GM23338 (cell line): ENCODE data around the gene DLGAP4.

Experiments
- CREB1 ChIP-seq: fragments of 250-450 bp; sonication (Bioruptor Pico); IDR thresholded peaks from 2 replicates; pipeline ENCODE4 v1.5.0; 2020; ENCODE audit warnings: low read depth, mild to moderate bottlenecking, moderate library complexity
- EZH2 ChIP-seq: fragments of 200-600 bp; sonication (generic); IDR thresholded peaks from one replicate; pipeline ENCODE4 v1.8.0; 2017; ENCODE audit warnings: antibody characterized with exemption, mild to moderate bottlenecking, low read depth; ENCODE audit not compliant: unreplicated experiment
- EZH2phosphoT487 ChIP-seq: fragments of 200-600 bp; sonication (generic); IDR thresholded peaks from one replicate; pipeline ENCODE4 v1.8.1; 2018; ENCODE audit warnings: antibody characterized with exemption; ENCODE audit not compliant: unreplicated experiment
- NANOG ChIP-seq: IDR thresholded peaks from 2 replicates; pipeline ENCODE4 v1.6.1; 2016; ENCODE audit warnings: antibody characterized with exemption, borderline replicate concordance
- POLR2AphosphoS5 ChIP-seq: IDR thresholded peaks from 2 replicates; pipeline ENCODE4 v1.6.1; 2016; ENCODE audit warnings: antibody characterized with exemption, low read depth
- ZNF114 ChIP-seq: fragments of 250-450 bp; sonication (Bioruptor Pico); IDR thresholded peaks from 2 replicates; pipeline ENCODE4 v1.5.0; 2020; ENCODE audit warnings: mild to moderate bottlenecking, moderate library complexity
- TF ChIP-seq, protein P1 (sequence below), 2 experiments: fragments of 200-600 bp in 1 of 2; sonication (generic) in 1 of 2; conservative IDR thresholded peaks; 2 replicates each; pipeline versions ENCODE4 v1.5.1 to v1.6.1; 2016 to 2017; ENCODE audit warnings: antibody characterized with exemption in 2 of 2, low read depth in 2 of 2, mild to moderate bottlenecking in 2 of 2, moderate library complexity in 1 of 2
- TF ChIP-seq, protein P2 (sequence below): IDR thresholded peaks from one replicate; pipeline ENCODE4 v1.6.1; 2018; ENCODE audit warnings: antibody characterized with exemption; ENCODE audit not compliant: unreplicated experiment
- TF ChIP-seq, protein P3 (sequence below): fragments of 250-450 bp; sonication (Bioruptor Pico); IDR thresholded peaks from 2 replicates; pipeline ENCODE4 v1.5.0; 2020; ENCODE audit warnings: mild to moderate bottlenecking, moderate library complexity

DNA sequence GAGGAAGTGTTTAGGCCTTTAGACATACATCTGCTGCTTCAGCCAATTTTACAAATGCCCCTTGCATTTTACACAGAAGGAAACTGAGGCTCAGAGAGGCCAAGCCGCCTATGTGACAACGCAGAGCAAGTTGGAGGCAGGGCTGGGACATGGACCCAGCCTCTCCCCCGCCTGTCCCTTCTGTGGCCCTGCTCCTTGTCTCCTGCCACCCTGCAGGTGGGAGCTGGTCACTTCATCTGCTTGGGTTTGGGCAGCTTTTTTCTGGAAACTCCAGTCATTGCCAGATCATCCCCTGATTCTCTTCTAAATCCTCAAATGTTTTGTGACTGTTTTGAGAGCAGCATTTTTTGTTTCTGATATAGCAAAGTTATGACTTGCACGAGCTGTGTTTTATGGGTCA, 68.9 kb downstream of the DLGAP4 start:
- TF ChIP-seq, protein P1, sequence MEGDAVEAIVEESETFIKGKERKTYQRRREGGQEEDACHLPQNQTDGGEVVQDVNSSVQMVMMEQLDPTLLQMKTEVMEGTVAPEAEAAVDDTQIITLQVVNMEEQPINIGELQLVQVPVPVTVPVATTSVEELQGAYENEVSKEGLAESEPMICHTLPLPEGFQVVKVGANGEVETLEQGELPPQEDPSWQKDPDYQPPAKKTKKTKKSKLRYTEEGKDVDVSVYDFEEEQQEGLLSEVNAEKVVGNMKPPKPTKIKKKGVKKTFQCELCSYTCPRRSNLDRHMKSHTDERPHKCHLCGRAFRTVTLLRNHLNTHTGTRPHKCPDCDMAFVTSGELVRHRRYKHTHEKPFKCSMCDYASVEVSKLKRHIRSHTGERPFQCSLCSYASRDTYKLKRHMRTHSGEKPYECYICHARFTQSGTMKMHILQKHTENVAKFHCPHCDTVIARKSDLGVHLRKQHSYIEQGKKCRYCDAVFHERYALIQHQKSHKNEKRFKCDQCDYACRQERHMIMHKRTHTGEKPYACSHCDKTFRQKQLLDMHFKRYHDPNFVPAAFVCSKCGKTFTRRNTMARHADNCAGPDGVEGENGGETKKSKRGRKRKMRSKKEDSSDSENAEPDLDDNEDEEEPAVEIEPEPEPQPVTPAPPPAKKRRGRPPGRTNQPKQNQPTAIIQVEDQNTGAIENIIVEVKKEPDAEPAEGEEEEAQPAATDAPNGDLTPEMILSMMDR (conservative IDR thresholded peaks at IDR 0.05; ENCODE audit: low read depth in 2 of 2) = no peak
- TF ChIP-seq, protein P2, sequence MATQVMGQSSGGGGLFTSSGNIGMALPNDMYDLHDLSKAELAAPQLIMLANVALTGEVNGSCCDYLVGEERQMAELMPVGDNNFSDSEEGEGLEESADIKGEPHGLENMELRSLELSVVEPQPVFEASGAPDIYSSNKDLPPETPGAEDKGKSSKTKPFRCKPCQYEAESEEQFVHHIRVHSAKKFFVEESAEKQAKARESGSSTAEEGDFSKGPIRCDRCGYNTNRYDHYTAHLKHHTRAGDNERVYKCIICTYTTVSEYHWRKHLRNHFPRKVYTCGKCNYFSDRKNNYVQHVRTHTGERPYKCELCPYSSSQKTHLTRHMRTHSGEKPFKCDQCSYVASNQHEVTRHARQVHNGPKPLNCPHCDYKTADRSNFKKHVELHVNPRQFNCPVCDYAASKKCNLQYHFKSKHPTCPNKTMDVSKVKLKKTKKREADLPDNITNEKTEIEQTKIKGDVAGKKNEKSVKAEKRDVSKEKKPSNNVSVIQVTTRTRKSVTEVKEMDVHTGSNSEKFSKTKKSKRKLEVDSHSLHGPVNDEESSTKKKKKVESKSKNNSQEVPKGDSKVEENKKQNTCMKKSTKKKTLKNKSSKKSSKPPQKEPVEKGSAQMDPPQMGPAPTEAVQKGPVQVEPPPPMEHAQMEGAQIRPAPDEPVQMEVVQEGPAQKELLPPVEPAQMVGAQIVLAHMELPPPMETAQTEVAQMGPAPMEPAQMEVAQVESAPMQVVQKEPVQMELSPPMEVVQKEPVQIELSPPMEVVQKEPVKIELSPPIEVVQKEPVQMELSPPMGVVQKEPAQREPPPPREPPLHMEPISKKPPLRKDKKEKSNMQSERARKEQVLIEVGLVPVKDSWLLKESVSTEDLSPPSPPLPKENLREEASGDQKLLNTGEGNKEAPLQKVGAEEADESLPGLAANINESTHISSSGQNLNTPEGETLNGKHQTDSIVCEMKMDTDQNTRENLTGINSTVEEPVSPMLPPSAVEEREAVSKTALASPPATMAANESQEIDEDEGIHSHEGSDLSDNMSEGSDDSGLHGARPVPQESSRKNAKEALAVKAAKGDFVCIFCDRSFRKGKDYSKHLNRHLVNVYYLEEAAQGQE = no peak
- TF ChIP-seq, protein P3, sequence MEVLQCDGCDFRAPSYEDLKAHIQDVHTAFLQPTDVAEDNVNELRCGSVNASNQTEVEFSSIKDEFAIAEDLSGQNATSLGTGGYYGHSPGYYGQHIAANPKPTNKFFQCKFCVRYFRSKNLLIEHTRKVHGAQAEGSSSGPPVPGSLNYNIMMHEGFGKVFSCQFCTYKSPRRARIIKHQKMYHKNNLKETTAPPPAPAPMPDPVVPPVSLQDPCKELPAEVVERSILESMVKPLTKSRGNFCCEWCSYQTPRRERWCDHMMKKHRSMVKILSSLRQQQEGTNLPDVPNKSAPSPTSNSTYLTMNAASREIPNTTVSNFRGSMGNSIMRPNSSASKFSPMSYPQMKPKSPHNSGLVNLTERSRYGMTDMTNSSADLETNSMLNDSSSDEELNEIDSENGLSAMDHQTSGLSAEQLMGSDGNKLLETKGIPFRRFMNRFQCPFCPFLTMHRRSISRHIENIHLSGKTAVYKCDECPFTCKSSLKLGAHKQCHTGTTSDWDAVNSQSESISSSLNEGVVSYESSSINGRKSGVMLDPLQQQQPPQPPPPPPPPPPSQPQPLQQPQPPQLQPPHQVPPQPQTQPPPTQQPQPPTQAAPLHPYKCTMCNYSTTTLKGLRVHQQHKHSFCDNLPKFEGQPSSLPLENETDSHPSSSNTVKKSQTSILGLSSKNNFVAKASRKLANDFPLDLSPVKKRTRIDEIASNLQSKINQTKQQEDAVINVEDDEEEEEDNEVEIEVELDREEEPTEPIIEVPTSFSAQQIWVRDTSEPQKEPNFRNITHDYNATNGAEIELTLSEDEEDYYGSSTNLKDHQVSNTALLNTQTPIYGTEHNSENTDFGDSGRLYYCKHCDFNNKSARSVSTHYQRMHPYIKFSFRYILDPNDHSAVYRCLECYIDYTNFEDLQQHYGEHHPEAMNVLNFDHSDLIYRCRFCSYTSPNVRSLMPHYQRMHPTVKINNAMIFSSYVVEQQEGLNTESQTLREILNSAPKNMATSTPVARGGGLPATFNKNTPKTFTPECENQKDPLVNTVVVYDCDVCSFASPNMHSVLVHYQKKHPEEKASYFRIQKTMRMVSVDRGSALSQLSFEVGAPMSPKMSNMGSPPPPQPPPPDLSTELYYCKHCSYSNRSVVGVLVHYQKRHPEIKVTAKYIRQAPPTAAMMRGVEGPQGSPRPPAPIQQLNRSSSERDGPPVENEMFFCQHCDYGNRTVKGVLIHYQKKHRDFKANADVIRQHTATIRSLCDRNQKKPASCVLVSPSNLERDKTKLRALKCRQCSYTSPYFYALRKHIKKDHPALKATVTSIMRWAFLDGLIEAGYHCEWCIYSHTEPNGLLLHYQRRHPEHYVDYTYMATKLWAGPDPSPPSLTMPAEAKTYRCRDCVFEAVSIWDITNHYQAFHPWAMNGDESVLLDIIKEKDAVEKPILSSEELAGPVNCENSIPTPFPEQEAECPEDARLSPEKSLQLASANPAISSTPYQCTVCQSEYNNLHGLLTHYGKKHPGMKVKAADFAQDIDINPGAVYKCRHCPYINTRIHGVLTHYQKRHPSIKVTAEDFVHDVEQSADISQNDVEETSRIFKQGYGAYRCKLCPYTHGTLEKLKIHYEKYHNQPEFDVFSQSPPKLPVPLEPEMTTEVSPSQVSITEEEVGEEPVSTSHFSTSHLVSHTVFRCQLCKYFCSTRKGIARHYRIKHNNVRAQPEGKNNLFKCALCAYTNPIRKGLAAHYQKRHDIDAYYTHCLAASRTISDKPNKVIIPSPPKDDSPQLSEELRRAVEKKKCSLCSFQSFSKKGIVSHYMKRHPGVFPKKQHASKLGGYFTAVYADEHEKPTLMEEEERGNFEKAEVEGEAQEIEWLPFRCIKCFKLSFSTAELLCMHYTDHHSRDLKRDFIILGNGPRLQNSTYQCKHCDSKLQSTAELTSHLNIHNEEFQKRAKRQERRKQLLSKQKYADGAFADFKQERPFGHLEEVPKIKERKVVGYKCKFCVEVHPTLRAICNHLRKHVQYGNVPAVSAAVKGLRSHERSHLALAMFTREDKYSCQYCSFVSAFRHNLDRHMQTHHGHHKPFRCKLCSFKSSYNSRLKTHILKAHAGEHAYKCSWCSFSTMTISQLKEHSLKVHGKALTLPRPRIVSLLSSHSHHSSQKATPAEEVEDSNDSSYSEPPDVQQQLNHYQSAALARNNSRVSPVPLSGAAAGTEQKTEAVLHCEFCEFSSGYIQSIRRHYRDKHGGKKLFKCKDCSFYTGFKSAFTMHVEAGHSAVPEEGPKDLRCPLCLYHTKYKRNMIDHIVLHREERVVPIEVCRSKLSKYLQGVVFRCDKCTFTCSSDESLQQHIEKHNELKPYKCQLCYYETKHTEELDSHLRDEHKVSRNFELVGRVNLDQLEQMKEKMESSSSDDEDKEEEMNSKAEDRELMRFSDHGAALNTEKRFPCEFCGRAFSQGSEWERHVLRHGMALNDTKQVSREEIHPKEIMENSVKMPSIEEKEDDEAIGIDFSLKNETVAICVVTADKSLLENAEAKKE (CRISPR knock-in tag) = no peak
- TF ChIP-seq EZH2 = no peak
- TF ChIP-seq POLR2AphosphoS5 = no peak
- TF ChIP-seq NANOG = no peak
- TF ChIP-seq EZH2phosphoT487 = no peak
- TF ChIP-seq CREB1 = no peak
- no peak for TF ChIP-seq ZNF114 (CRISPR knock-in tag)
